GM18520 (cell line): Measurements from ENCODE around the gene IL31.
"Not testable (repeated sequence)": the region's sequence is repeated elsewhere in the genome, so short reads cannot be mapped to it uniquely, and the experiment has no call there.

Experiments used
- ATAC-seq: cut with Tn5 transposase; IDR thresholded peaks from one replicate; pipeline ENCODE4 v1.9.1; 2021; ENCODE audit not compliant: unreplicated experiment

Gene IL31

DNA sequence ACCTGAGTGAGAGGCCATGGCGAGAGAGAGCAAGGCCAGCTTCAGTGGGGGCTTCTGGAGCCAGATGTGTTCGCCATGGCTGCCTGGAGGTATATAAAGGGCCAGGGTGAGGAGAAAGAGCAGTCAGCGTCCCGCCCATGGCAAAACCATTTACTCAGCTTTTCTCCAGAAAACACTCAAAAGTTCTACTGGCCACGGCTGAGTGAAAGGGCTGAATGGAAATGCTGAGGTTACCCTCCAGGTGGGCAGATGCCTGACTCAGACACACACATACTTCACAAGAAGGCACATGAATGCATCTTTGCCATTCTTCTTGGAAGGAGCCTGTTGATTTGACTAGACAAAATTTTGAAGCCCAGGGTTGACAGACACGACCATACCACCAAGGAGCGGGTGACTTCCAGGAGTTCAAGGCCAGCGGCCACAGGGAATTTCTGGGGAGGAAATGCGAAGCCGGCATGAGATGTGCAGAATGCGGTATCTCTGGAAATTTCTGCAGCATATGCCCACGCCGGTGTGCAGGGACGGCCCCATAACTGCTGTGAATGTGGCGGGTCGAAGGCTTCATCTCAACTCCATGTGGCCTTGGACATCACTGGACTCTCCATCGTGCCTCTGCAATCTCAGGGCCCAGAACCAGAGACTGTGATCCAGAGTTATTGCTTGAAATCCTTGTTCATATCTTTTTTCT, at the start of gene IL31:
Gene IL31 (minus strand): TSS at position 67 of the 691 bp plus-strand sequence. CDS start 49 bp downstream, at position 18.
- no peak for ATAC-seq

DNA sequence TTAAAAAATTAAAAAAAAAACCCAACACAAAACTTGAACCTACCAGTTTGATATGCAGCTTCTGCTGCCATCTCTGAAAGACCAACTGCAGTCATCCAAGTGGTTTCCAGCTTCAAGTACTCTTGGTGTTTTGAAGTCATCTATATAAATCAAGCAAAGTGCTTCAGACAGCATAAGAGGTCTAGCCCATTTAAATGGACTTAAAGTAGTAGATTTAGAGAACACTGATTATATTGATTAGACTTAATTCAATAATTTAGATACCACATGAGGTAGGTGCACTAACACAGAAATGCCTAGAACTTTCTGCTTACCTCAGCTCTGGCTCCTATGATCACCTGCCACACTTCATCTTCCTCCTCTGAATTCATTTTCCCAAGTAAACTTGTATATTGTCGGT, 42.4 kb upstream of the IL31 start:
- no peak for ATAC-seq

DNA sequence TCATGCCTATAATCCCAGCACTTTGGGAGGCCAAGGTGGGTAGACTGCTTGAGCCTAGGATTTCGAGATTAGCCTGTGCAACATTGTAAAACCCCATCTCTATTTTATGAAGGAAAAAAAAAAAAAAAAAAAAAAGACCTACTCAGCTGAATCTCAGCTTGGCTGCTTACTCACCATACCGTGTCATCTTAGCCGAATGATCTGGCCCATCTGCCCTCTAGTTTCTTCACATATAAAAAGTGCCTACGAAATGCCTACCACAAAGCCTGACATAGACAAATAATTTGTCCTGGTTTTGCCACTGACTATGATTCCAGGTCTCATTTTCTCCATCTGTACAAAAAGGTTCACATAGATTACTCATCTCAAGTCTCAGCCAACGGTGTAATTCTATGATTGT, 41.8 kb upstream of the IL31 start:
- no peak for ATAC-seq

DNA sequence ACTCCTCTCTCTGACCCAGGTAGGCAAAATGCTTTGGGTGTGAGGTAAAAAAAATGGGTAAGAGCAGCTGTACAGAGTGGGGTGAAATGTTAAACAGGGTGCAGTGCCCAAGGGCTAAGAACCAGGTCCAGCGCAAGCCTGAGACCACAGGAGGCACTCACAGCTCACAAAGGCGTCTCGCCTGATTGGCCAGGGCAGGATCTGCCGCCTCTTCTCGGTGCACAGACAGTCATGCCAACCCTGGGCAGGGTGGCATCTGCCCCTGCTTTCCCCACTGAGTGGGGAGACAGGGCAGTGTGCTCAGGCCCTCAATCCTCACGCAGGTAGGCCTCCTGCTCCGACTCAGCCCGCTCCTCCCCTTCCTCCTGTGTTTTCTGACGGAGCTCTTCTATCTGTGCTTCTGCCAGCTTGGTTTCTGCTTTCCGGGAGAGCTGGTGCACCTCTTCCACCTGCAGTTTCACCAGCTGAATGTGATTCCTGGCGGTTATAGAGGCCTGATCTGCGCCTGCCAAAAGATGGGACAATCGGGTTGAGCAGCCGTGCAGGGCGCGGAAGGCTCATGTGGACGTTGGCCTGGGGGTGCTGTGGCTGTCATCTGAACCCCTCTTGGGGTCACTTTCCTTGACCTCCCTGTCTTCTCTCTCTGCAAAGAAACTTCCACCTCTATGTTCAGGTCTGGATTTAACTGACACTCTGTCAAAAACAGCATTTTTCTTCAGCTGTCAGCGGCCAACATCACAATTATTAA, 34.2 kb upstream of the IL31 start:
- no peak for ATAC-seq

DNA sequence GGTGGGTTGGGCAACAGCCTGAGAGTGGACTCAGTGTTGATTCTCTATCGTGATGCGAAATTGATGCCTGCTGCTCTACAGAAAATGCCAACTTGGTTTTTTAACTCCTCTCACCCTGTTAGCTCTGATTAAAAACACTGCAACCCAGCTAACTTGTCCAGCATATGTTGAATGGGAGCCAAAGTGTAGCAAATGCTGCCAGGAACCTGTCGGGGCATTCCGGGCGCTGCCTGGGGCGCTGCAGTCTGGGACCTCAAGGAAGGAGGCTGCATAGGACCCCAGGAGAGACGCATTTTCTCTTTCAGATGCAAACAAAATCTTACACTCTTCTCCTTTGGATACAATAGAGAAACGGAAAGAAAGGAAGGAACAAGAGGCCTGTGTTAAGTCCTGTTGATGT, 33.4 kb upstream of the IL31 start:
- no peak for ATAC-seq

DNA sequence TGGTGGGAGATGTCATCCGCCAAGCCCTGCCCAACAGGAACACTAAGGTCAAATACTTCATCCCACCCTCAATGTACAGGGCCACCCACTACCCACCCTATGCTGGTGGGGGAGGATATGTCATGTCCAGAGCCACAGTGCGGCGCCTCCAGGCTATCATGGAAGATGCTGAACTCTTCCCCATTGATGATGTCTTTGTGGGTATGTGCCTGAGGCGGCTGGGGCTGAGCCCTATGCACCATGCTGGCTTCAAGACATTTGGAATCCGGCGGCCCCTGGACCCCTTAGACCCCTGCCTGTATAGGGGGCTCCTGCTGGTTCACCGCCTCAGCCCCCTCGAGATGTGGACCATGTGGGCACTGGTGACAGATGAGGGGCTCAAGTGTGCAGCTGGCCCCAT, 33.0 kb upstream of the IL31 start:
- no peak for ATAC-seq

DNA sequence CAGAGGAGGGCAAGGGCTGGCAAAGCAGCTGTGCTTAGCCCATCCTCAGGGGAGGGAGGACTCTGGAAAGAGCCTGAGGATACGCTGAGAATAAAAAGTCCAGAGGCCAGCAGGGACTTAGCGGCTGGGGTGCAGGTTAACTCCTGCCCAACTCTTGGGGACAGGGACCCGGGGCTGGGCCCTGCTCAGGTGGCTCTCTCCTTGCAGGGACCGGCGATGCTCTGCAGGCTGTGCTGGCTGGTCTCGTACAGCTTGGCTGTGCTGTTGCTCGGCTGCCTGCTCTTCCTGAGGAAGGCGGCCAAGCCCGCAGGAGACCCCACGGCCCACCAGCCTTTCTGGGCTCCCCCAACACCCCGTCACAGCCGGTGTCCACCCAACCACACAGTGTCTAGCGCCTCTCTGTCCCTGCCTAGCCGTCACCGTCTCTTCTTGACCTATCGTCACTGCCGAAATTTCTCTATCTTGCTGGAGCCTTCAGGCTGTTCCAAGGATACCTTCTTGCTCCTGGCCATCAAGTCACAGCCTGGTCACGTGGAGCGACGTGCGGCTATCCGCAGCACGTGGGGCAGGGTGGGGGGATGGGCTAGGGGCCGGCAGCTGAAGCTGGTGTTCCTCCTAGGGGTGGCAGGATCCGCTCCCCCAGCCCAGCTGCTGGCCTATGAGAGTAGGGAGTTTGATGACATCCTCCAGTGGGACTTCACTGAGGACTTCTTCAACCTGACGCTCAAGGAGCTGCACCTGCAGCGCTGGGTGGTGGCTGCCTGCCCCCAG, 32.3 kb upstream of the IL31 start:
- no peak for ATAC-seq

DNA sequence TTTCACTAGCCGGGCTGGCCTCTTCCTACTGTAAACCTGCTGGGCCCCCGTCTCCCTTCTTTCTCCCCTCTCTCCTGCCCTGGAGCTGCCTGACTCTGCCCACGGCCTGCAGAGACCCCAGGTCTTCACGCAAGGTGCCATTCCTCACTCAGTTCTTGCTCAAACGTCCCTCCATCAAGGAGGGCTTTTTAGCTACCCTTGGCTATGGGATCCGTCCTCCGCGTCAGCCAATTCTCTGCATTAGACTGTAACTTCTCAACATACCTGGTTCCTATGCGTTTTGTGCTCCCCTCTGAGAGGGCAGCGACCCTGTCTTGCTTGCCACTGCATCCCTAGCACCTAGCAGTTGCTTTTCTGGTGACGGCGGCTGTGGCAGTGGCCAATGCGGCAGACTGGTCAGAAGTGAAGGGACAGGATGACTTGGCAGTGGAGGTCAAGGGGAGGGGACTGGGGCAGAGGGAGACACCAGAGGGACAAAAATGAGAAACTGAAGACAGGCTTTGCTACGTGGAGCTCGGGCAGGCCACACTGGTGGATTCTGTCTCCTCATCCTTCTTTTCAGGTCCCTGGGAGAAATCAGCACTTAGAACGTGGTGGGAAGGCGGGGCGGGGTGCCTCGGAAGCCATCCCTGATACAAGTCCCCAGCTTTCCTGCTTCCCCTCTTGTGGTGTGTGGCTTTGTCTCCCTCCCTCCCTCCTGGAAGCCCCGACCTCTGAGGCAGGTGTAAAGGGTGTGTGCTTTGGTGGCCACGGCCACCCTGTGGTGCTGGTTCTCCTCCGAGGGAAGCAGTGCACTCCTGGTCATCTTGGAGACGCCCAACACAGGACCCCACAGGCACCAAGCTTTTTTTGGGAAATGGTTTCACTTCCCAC, 31.3 kb upstream of the IL31 start:
- ATAC-seq: no peak

DNA sequence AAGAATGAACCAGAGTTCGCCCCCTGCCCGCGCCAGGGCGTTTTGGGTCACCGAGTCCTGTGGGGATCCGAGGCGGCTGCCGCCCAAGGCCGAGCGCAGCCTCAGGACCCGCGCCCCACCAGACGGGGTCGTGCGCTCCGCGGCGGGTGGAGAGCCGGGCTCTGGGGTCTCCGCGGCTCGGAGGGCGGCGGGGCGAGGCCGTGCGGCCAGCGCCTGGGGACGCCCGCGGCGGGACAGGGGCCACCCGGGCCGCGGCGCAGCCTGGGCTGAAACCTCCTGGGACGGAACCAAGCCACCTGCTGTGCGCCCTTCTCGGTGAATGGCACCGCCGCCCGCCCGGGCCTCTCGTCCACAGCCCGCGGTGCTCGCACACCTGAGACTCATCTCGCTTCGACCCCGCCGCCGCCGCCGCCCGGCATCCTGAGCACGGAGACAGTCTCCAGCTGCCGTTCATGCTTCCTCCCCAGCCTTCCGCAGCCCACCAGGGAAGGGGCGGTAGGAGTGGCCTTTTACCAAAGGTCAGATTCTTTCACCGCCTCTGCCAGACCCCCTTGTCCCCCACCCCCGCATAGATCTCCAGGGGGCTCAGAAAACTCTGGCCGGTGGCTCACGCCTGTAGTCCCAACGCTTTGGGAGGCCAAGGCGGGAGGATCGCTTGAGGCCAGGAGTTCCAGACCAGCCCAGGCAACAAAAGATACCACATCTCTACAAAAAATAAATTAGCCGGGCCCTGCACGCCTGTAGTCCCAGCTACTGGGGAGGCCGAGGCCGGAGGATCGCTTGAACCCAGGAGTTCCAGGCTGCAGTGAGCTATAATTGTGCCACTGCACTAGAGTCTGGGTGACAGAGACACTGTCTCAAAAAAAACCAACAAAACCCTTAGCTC, 30.4 kb upstream of the IL31 start:
- no peak for ATAC-seq

DNA sequence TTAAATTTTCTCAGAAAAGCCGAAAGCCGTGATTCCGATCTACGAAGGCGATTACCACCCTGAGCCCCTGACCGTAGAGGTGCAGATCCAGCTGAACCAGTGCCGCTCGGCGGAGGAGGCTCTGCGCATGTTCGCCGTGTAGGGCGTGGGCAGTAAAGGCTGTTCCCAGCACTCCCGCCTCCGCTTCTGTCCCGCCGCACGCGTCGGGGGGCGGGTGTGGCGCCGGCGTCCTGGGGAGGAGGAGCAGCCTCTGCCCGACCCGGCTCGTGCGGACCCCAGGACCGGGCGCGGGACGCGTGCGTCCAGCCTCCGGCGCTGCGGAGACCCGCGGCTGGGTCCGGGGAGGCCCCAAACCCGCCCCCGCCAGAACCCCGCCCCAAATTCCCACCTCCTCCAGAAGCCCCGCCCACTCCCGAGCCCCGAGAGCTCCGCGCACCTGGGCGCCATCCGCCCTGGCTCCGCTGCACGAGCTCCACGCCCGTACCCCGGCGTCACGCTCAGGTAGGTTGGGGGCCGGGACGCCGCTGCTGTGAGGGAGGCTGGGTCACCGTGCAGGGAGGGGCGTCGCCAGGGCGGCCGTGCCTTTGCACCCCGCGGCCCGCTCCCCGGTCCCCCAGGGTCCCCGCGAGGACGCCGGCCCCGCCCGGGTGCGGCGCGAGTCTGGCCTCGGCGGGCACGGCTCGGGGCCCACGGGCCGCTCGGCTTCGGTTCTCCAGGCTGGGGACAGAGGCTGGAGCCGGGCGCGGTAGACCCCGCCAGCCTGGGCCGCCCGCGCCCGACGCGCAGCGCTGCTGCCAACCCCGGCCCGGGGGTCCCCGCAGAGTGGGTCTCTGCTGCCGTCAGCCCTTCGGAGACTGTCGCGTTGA, 29.5 kb upstream of the IL31 start, which contains the start of gene B3GNT4:
Gene B3GNT4 (plus strand): TSS at position 409 of the 866 bp plus-strand sequence. CDS start 910 bp downstream, outside the sequence.
- ATAC-seq: no peak

DNA sequence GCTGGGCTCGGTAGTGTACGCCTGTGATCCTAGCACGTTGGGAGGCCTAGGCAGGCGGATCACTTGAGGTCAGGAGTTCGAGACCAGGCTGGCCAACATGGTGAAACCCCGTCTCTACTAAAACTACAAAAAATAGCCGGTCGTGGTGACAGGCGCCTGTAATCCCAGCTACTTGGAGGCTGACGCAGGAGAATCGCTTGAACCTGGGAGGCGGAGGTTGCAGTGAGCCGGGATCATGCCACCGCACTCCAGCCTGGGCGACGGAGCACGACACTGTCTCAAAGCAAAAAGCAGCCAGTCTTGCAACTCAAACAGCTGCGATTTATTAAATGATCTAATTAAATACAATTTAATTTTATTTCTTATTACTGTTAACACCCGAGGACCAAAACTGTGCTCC, 28.8 kb upstream of the IL31 start:
- not testable (repeated sequence) for ATAC-seq

DNA sequence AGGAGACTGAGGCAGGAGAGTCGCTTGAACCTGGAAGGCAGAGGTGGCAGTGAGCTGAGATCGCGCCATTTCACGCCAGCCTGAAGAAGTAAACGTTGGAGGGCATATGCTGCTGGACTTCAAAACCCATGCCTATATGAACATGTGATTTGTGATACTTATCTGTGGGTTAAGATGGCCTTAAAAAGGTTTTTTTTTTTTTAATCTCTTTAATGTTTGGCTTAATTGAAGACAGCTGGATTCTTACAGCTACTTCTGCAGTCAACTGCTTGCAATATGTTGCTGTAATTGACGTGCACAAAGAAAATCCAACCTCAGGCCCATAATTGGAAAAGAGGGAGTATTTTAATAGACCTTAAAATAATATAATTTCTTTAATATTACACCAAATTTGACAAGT, 28.0 kb upstream of the IL31 start:
- ATAC-seq: no peak

DNA sequence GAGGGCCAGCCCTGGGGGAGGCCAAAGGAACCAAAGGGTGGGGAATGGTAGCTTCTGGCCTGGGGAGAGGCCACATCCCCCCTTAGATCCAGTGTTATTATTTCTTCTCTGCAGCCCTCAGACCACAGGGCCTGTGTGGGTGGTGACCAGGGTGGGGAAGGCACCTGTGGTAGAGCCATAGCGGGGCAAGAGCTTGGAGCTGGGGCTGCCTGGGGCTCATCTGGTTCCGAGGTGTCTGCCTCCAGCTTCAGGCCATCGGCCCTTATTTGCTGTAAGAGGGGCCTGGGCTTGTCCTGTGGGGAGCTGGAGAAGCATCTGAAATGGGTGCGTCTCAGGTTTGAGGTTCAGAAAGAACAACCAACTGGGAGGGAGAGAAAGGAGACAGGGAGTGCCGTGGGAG, 27.4 kb upstream of the IL31 start:
- no peak for ATAC-seq

DNA sequence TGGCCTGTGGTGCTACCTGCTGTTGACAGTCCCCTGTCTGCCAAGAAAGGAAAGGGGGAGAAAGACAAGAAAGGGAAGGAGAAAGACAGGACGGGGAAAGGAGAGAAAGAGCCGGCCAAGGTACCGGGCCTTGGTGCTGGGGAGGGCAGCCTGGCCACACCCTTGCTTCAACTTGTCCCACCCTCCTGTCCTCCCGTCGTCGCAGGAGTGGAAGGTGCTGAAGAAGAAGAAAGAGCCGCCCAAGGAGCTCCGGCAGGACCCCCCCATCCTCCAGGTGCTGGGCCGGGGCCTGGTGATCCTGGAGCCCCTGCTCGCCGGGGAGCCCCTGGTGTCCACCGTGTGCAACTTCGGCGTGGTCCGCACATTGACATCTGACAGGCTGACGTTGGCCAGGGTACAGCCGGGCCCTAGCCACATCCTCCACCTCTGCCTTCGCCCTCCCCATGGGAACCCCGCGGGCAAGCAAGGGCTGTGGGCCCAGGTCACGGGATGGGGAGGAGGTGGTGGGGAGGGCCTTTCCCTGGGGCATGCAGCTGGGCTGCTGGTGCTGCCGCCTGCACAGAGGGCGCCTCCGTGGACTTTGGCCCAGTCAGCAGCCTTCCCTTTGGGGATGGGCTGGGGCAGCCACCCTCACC, 26.6 kb upstream of the IL31 start:
- no peak for ATAC-seq

DNA sequence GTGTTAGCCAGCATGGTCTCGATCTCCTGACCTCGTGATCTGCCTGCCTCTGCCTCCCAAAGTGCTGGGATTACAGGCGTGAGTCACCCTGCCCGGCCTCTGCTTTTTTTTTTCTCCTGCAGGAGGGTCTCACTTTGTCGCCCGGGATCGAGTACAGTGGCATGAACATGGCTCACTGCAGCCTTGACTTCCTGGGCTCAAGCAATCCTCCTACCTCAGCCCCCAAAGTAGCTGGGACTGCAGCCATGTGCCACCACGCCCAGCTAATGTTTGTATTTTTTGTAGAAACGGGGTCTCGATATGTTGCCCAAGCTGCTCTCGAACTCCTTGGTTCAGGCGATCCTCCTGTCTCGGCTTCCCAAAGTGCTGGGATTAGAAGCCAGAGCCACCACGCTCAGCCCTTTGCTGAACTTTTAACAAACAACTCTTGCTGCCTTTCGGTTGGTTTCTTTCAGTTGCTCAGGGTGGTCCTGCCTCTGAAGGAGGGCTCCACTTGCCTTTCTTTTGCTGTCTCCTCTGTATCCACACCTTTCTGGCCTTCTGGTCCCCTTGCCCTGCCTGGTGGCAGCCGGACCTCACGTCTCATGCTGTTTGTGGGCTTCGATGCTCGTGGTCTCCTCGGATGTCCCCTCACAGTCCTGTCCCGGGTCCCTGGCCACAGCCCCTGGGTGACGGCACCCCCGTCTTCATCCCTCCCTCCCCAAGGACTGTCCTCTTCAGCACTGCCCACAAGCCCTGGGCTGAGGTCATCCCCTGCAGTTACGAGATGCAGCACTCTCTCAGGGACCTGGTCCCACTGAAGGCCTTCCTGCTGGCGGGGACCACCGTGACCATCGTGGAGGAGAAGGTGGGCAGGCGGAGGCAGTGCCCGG, 25.7 kb upstream of the IL31 start:
- ATAC-seq: no peak

DNA sequence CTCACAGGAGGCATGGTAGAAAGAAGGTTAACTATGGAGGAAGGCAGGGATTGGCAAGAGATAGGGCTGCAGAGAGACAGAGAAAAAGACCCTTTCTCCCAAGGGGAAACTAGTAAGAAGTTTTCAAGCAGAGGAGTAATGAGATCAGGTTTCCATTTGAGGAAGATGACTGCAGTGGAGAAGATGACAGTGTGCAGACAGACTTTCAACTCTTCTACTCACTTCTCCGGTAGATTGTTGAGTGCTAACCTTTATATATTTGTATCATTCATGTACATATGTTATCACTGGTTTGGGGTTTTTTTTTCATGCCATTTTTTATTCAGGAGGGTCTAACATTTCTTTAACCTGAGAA, 23.6 kb upstream of the IL31 start:
- ATAC-seq: no peak

DNA sequence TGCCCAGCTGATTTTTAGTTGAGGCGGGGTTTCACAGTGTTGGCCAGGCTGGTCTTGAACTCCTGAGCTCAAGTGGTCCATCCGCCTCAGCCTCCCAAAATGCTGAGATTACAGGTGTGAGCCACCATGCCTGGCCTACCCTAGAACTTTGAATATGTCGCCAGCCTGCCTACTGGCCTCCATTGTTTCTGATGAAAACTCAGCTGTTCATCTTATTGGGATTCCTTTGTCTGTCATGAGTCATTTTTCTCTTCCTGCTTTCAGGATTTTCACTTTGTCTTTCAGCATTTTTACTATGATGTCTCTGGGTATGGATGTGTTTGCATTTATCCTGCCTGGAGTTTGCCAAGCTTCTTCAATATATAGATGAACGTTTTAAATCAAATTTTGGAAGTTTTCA, 21.4 kb upstream of the IL31 start:
- ATAC-seq: no peak

DNA sequence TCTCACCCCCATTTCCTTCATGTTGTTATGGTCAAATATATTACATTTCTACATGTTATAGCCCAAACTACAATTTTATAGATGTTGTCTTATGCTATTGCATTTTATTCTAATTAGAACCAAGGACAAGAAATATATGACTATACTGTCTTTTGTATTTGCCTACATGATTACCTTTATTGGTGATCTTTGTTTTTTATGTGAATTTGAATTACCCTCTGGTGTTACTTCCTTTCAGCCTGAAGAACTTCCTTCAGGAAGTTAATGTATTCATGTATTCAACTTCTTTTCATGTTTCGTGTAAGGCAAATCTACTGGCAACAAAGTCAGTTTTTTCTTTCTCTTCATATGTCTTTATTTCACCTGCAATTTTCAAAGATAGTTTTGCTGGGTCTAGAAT, 20.8 kb upstream of the IL31 start:
- no peak for ATAC-seq
